ENCODE measurements around the gene LYPD6. TPM values are rescaled to one million over a fixed set of nuclear protein-coding genes. Genes with fewer than 3 reads are reported as not detected.
A peak's percentile ranks its signal among the peaks of the same experiment; 100 is the strongest.

LYPD6 gene
- total RNA-seq, 1 experiment from 2014 or later = 40.4 TPM

GRCh38 chr2:149348291-149348690 is 17.9 kb downstream of the LYPD6 start:
- DNase-seq (ENCODE audit: low spot score) = no peak

GRCh38 chr2:149353421-149353820 is 23.0 kb downstream of the LYPD6 start:
- no peak for DNase-seq (ENCODE audit: low spot score)

GRCh38 chr2:149355716-149356422 is 25.5 kb downstream of the LYPD6 start:
- DNase-seq (ENCODE audit: low spot score) = no peak

- no peak for DNase-seq (ENCODE audit: low spot score)
Measured at GRCh38 chr2:149357058-149357457, 26.7 kb downstream of the LYPD6 start.

DNA sequence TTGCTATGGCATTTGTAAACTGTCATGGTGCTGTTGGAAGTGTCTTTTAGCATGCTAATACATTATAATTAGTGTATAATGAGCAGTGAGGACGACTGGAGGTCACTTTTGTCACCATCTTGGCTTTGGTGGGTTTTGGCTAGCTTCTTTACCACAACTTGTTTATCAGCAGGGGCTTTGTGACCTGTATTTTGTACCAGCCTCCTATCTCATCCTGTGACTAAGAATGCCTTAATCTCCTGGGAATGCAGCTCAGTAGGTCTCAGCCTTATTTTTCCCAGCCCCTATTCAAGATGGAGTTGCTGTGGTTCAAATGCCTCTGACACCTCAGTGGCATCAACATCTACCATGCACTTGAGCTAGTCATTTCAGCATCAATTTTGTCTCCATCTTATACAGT is 29.7 kb downstream of the LYPD6 start:
- DNase-seq (ENCODE audit: low spot score) = peak; percentile 63

GRCh38 chr2:149363958-149364357 is 33.6 kb downstream of the LYPD6 start:
- DNase-seq (ENCODE audit: low spot score) = peak; percentile 25

DNA sequence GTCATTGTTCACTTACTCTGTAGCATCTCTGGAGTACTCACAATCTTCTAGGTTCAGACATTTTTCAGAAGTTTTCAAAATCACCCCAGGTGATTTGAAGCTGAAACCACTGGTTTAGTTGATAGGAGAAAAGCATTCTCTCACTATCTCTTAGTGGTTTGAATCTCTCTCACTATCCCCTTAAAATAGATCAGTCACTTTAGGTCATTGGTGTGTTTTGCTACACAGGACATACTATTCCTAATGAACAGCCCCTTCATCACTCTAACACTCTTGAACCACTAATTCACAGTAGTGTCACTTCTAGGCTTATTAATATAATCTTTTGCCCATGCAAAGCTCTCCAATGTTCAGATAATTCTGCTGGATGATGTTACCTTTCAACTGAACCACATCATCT is 34.5 kb downstream of the LYPD6 start:
- DNase-seq (ENCODE audit: low spot score) = no peak

DNA sequence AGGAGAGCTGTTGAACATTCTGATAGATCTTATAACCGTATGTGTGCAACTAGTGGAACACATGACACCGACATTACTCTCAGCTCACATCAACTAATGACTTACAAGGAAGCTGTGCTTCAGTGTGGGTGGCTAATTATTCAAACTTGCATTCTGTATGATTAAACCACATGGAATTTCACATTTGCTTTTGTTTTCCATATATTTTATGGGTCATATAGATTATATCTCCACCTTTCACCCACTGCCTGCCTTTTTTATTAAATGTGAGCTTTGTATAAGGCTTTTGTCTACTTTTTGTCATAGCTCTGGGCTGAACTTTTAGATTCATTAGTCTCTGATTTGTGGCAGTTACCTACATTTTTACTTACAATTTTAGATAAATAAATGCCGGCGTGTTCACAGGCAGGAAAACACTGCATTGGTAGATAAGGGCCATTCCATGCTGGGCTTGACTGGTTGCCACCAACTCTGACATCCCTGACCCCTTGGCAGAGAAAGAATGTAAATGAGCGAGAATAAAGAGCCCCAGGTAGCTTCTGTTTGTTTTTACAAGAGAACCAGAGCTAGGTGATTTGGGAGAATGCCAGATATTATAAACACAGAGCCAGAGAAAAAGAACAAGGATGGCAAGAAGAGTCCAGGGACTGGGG is 35.7 kb downstream of the LYPD6 start:
- peak; percentile 50 for DNase-seq (ENCODE audit: low spot score)

- no peak for DNase-seq (ENCODE audit: low spot score)
Measured at GRCh38 chr2:149370061-149370775, 39.8 kb downstream of the LYPD6 start.

DNA sequence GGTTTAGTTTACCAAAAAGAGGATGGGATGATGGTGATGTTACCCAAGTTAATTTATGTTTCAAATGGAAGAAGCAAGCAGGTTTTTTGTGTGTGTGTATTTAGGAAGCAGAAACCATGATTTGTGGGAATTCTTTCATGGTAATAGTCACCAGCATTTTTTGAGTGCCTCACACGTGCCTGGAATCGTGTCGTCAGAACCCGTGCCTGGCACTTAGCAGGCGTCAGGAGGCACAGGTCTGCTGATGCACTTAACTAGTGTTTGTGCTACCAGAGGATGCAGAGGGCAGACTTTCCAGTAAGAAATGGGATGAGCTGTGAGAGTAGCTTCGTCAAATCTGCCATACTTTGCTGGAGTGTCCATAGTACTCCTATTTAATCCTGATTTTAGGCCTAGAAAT is 41.1 kb downstream of the LYPD6 start:
- no peak for DNase-seq (ENCODE audit: low spot score)

GRCh38 chr2:149375801-149376361 is 45.5 kb downstream of the LYPD6 start:
- peak; percentile 72 for DNase-seq (ENCODE audit: low spot score)

DNA sequence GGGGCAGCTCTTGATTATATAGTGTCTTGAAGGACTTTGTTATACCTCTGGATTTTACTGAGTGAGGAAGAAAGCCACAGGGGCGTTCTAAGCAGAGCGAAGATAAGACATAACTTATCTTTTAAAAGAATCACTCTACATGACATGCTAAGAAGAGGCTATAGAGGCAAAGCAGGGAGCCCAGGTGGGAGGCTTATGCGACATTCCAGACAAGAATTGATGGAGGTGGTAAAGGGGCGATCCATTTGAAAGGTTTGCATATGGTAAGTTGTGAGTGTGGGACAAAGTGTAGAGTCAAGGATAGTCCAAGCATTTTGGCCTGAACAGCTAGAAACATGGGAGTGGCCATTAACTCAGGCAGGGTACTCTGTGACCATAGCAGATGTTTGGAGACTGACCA is 49.8 kb downstream of the LYPD6 start:
- DNase-seq (ENCODE audit: low spot score) = no peak

- peak; percentile 16 for DNase-seq (ENCODE audit: low spot score)
Measured at GRCh38 chr2:149383340-149383739, 53.0 kb downstream of the LYPD6 start.

- DNase-seq (ENCODE audit: low spot score) = no peak
Measured at GRCh38 chr2:149385350-149385749, 55.0 kb downstream of the LYPD6 start.

- no peak for DNase-seq (ENCODE audit: low spot score)
Measured at GRCh38 chr2:149387411-149387810, 57.0 kb downstream of the LYPD6 start.

- no peak for DNase-seq (ENCODE audit: low spot score)
Measured at GRCh38 chr2:149388120-149388816, 57.9 kb downstream of the LYPD6 start.

DNA sequence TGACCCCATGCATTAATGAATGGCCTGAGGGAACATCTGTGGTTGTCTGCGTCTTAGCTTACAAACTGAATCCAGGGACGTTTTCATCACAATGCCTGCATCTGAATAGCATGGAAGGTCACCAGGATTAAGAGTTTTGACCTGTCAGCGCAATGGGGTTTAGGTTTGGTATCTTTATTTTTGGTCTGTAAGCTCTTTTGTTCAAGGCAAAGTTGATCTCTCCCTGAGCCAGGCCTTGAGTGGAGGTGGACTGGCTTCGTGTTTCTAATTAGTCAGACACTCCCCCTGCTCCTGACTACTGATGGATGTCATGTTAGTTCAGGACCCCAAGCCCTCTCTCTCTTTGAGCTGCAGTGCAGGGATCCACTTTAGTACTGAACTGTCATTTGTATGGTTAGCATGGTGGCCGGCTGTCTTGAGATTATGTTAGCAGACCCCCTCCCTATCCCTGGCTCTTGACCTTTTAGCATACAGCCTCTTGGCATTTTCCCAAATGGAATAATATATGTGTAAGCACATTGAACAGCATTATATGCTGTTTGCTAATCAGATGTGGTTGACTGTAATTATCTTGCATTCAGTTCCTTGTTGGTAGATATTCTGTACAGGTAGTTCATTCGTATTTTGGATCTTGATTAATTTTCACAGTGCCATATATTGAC is 59.2 kb downstream of the LYPD6 start:
- no peak for DNase-seq (ENCODE audit: low spot score)

DNA sequence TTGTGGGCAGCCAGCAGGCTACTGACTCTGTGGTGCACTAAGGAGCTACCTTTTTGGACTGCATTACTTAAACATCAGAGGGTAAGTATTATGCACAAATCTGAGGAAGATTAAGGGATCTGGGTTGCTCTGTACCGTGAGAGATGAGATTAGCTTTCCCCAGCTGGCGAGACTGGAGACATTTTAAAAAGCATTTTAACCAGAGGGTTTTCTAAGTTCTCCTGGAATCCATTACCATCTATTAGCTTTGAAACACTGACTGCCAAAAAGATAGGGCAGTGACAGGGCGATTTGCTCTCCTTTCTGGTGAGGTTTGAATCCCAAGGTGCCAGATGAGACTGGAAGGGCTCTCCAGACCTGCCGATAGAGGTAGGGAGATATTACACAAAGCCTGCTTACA is 63.2 kb downstream of the LYPD6 start:
- no peak for DNase-seq (ENCODE audit: low spot score)

DNA sequence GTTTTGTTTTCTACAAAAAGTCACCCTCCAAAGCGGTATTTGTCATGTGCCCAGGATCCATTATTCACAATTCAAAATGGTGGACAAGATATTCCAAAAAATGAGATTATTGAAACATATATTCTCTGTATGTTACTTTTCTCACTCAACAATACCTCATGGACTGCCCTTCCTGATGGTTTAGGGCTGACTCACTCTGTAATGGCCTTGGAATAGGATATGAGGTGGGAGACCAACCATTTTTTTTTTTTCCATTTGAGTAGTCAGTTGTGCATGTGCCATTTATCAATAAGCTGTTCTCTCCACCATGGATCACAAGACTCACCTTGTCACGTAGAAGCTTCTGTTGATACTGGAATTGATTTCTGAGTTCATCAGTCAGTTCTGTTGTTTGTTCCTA is 64.5 kb downstream of the LYPD6 start:
- DNase-seq (ENCODE audit: low spot score) = peak; percentile 15

- DNase-seq (ENCODE audit: low spot score) = no peak
Measured at GRCh38 chr2:149399934-149400615, 69.7 kb downstream of the LYPD6 start.

- no peak for DNase-seq (ENCODE audit: low spot score)
Measured at GRCh38 chr2:149400997-149401396, 70.6 kb downstream of the LYPD6 start.

Measured in A172 (cell line).